Astrocyte (in vitro differentiated cells and primary cell): ENCODE data around the gene ZDHHC4. TPM values are rescaled to one million over a fixed set of nuclear protein-coding genes. Genes with fewer than 3 reads are reported as not detected.
A peak's percentile ranks its signal among the peaks of the same experiment; 100 is the strongest.

Experiments used
- DNase-seq: peaks from one replicate; pipeline ENCODE4 v3.0.0-alpha.2; 2010; ENCODE audit warnings: low read depth
- FAIRE-seq: peaks from 2 replicates; lab custom pipeline; 2011; peaks lifted over from hg19 to GRCh38; lab: Jason Lieb, UNC
- H2AFZ ChIP-seq: 2 replicates; pipeline ENCODE4 v1.6.0; 2012; ENCODE audit warnings: low read depth, low read length, inconsistent platforms
- H3K27ac ChIP-seq: 2 replicates; pipeline ENCODE4 v1.5.1; 2011; ENCODE audit warnings: low read depth, low read length, inconsistent platforms
- H3K27me3 ChIP-seq: 2 replicates; pipeline ENCODE4 v1.6.0; 2011; ENCODE audit warnings: low read length, inconsistent platforms; ENCODE audit not compliant: insufficient read depth
- H3K36me3 ChIP-seq: 2 replicates; pipeline ENCODE4 v1.5.1; 2011; ENCODE audit warnings: low read length, inconsistent platforms; ENCODE audit not compliant: insufficient read depth
- H3K4me1 ChIP-seq: 2 replicates; pipeline ENCODE4 v1.5.1; 2011; ENCODE audit warnings: low read length, inconsistent platforms; ENCODE audit not compliant: insufficient read depth
- H3K4me2 ChIP-seq: 2 replicates; pipeline ENCODE4 v1.6.0; 2012; ENCODE audit warnings: low read length, inconsistent platforms
- H3K4me3 ChIP-seq: 2 replicates; pipeline ENCODE4 v1.5.1; 2011; ENCODE audit warnings: low read depth, mild to moderate bottlenecking, low read length, inconsistent platforms; ENCODE audit not compliant: insufficient read depth
- H3K79me2 ChIP-seq: 2 replicates; pipeline ENCODE4 v1.6.0; 2012; ENCODE audit warnings: mild to moderate bottlenecking, low read length, inconsistent platforms; ENCODE audit not compliant: insufficient read depth
- H3K9ac ChIP-seq: 2 replicates; pipeline ENCODE4 v1.6.0; 2012; ENCODE audit warnings: mild to moderate bottlenecking, low read length, inconsistent platforms
- H3K9me3 ChIP-seq: 2 replicates; pipeline ENCODE4 v1.5.1; 2012; ENCODE audit warnings: low read depth, mild to moderate bottlenecking, low read length, inconsistent platforms; ENCODE audit not compliant: insufficient read depth
- H4K20me1 ChIP-seq: 2 replicates; pipeline ENCODE4 v1.6.0; 2012; ENCODE audit warnings: low read length, inconsistent platforms; ENCODE audit not compliant: insufficient read depth
- H3K27ac Mint-ChIP-seq: one replicate; pipeline ENCODE4 v1.8.0; 2021; ENCODE audit warnings: mild to moderate bottlenecking, mixed read lengths; ENCODE audit not compliant: unreplicated experiment
- H3K27me3 Mint-ChIP-seq: one replicate; pipeline ENCODE4 v1.8.0; 2021; ENCODE audit warnings: low read depth, mixed read lengths; ENCODE audit not compliant: unreplicated experiment
- H3K36me3 Mint-ChIP-seq: one replicate; pipeline ENCODE4 v1.8.0; 2021; ENCODE audit warnings: low read depth, mixed read lengths; ENCODE audit not compliant: unreplicated experiment
- H3K4me1 Mint-ChIP-seq: one replicate; pipeline ENCODE4 v1.8.0; 2021; ENCODE audit warnings: low read depth, mixed read lengths; ENCODE audit not compliant: unreplicated experiment
- H3K4me3 Mint-ChIP-seq: one replicate; pipeline ENCODE4 v1.8.0; 2021; ENCODE audit warnings: mild to moderate bottlenecking, moderate library complexity, mixed read lengths; ENCODE audit not compliant: unreplicated experiment
- H3K9me3 Mint-ChIP-seq: one replicate; pipeline ENCODE4 v1.8.0; 2021; ENCODE audit warnings: mild to moderate bottlenecking, mixed read lengths; ENCODE audit not compliant: unreplicated experiment
- CTCF ChIP-seq: IDR thresholded peaks from 2 replicates; pipeline ENCODE4 v1.5.1; 2011; ENCODE audit warnings: low read depth, mild to moderate bottlenecking, inconsistent platforms, low read length, moderate library complexity; ENCODE audit not compliant: insufficient read depth
- EZH2 ChIP-seq: IDR thresholded peaks from 2 replicates; pipeline ENCODE4 v1.6.1; 2012; ENCODE audit warnings: mild to moderate bottlenecking, low read length, inconsistent platforms; ENCODE audit not compliant: insufficient read depth
- total RNA-seq: library from RNA; stranded (reverse); gene quantifications from 2 replicates; pipeline ENCODE4 v1.2.1, GENCODE V29; 2021

ZDHHC4 gene
- total RNA-seq, 1 donor from 2014 or later, result 33.2 TPM

GRCh38 chr7:6612819-6613218 is 35.6 kb downstream of the ZDHHC4 start:
- no peak overlapping the region for H3K27ac Mint-ChIP-seq
- H3K4me2 ChIP-seq, result no peak overlapping the region
- no peaks in the 10 kb centered on the region for H3K79me2 ChIP-seq
- H3K27ac ChIP-seq, result no peak overlapping the region
- no peak for TF ChIP-seq EZH2
- TF ChIP-seq CTCF, result no peak
- peaks cover 14% of the 10 kb centered on the region for H3K27me3 Mint-ChIP-seq
- peaks cover 2% of the 10 kb centered on the region for H3K9me3 Mint-ChIP-seq
- no peaks in the 10 kb centered on the region for H3K9me3 ChIP-seq
- no peaks in the 10 kb centered on the region for H3K4me1 Mint-ChIP-seq
- H3K36me3 Mint-ChIP-seq, result no peaks in the 10 kb centered on the region
- no peak overlapping the region for H3K4me3 Mint-ChIP-seq
- no peak overlapping the region for H3K4me3 ChIP-seq
- no peak overlapping the region for H3K9ac ChIP-seq
- no peak overlapping the region for H2AFZ ChIP-seq
- DNase-seq, result no peak
- H3K27me3 ChIP-seq, result peaks cover 4% of the 10 kb centered on the region
- no peak for FAIRE-seq
- no peaks in the 10 kb centered on the region for H3K36me3 ChIP-seq
- no peaks in the 10 kb centered on the region for H3K4me1 ChIP-seq
- no peaks in the 10 kb centered on the region for H4K20me1 ChIP-seq

GRCh38 chr7:6613706-6614105 is 36.5 kb downstream of the ZDHHC4 start:
- Histone ChIP-seq H2AFZ (no peak overlapping the region), H3K4me3 (no peak overlapping the region), H3K36me3 (no peaks in the 10 kb centered on the region), H3K9ac (no peak overlapping the region), H4K20me1 (no peaks in the 10 kb centered on the region), H3K4me2 (no peak overlapping the region), H3K79me2 (no peaks in the 10 kb centered on the region), H3K27me3 (peaks cover 4% of the 10 kb centered on the region), H3K27ac (no peak overlapping the region), H3K9me3 (no peaks in the 10 kb centered on the region), H3K4me1 (no peaks in the 10 kb centered on the region)
- Mint-ChIP-seq H3K27me3 (peaks cover 14% of the 10 kb centered on the region), H3K4me1 (no peaks in the 10 kb centered on the region), H3K9me3 (peaks cover 2% of the 10 kb centered on the region), H3K36me3 (no peaks in the 10 kb centered on the region), H3K4me3 (no peak overlapping the region), H3K27ac (no peak overlapping the region)
- no peak for FAIRE-seq
- DNase-seq, result no peak
- no peak for TF ChIP-seq CTCF
- TF ChIP-seq EZH2, result no peak

GRCh38 chr7:6614953-6615722 is 37.9 kb downstream of the ZDHHC4 start, which contains the start of gene ZNF853:
Gene ZNF853 (plus strand): TSS chr7:6615610. CDS start chr7:6616175, 565 bp downstream.
- Histone ChIP-seq H3K27ac (no peak within 1 kb of the TSS), H3K4me3 (peak within 1 kb of the TSS; percentile 52), H3K36me3 (no peaks in the 10 kb centered on the region), H3K4me1 (no peaks in the 10 kb centered on the region), H4K20me1 (no peaks in the 10 kb centered on the region), H3K4me2 (peak within 1 kb of the TSS; percentile 87), H3K27me3 (peaks cover 4% of the 10 kb centered on the region), H3K79me2 (no peaks in the 10 kb centered on the region), H2AFZ (peak within 1 kb of the TSS; percentile 86), H3K9me3 (no peaks in the 10 kb centered on the region), H3K9ac (peak within 1 kb of the TSS; percentile 61)
- Mint-ChIP-seq H3K27me3 (peaks cover 14% of the 10 kb centered on the region), H3K9me3 (peaks cover 2% of the 10 kb centered on the region), H3K4me3 (peak within 1 kb of the TSS; percentile 75), H3K36me3 (no peaks in the 10 kb centered on the region), H3K4me1 (no peaks in the 10 kb centered on the region), H3K27ac (peak within 1 kb of the TSS; percentile 23)
- FAIRE-seq (no peak), DNase-seq (no peak)
- TF ChIP-seq EZH2 (peak; percentile 17), CTCF (no peak)
